Islet precursor cell (in vitro differentiated cells): ENCODE results near the gene PPP6R3.
"Not testable (repeated sequence)": the region's sequence is repeated elsewhere in the genome, so short reads cannot be mapped to it uniquely, and the experiment has no call there.

ENCODE experiments used
- DNase-seq: peaks from one replicate; pipeline ENCODE4 v3.0.0-alpha.2; 2018

The PPP6R3 gene, protein sequence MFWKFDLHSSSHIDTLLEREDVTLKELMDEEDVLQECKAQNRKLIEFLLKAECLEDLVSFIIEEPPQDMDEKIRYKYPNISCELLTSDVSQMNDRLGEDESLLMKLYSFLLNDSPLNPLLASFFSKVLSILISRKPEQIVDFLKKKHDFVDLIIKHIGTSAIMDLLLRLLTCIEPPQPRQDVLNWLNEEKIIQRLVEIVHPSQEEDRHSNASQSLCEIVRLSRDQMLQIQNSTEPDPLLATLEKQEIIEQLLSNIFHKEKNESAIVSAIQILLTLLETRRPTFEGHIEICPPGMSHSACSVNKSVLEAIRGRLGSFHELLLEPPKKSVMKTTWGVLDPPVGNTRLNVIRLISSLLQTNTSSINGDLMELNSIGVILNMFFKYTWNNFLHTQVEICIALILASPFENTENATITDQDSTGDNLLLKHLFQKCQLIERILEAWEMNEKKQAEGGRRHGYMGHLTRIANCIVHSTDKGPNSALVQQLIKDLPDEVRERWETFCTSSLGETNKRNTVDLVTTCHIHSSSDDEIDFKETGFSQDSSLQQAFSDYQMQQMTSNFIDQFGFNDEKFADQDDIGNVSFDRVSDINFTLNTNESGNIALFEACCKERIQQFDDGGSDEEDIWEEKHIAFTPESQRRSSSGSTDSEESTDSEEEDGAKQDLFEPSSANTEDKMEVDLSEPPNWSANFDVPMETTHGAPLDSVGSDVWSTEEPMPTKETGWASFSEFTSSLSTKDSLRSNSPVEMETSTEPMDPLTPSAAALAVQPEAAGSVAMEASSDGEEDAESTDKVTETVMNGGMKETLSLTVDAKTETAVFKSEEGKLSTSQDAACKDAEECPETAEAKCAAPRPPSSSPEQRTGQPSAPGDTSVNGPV

DNA sequence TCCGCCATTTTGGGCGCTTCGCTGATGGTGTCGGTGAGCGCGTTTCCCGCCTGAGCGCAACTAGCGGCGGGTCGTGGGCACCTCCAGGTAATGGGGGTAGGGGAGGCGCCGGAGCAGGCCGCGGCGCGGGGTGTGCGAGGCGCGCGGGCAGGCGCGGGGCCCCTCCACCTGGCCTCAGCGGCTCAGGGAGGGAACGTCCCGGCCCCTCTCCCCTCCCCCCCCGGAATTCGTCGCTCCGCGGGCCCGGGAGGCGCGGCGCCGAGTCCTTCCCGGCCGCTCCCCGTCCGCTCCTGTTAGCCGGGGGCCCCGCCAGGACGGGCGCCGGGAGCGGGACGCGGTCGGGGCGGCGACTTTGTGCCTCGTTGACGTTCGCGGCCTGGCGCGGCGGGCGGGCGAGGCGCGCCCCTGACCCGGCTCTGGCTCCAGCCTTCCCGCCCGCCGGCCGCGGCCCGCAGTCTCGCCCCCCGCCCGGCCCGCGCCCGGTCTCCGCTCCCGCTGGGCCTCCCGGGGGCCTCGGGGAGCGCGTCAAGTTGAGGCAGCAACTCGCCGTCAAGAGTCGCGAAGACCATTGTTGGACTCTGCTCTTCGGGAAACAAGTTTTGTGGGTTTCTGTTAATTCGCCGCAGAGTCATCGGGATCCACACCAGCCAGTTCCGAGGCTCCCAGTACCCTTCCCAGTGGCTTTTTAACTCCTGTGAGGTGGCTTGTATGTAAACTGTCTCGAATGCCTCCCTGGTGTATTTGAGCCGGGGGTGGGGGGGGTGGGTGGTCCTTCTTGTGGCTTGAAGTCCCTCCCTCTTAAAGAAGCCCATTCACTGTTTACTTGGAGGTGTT, at the start of gene PPP6R3:
PPP6R3 (plus strand) TSS at position 12 of the 834 bp plus-strand sequence. CDS start 76,913 bp downstream, outside the sequence.
- DNase-seq, result no peak

DNA sequence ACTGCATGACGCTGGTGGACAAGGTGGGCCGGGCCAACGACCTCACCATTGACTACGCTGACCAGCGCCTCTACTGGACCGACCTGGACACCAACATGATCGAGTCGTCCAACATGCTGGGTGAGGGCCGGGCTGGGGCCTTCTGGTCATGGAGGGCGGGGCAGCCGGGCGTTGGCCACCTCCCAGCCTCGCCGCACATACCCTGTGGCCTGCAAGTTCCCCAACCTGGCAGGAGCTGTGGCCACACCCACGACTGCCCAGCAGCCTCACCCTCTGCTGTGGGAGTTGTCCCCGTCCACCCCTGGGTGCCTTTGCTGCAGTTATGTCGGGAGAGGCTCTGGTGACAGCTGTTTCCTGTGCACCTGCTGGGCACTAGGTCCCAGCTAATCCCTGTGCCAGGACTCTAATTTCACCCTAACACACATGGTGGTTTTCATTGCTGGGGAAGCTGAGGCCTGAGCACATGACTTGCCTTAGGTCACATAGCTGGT, 49.0 kb upstream of the PPP6R3 start:
- DNase-seq, result no peak

DNA sequence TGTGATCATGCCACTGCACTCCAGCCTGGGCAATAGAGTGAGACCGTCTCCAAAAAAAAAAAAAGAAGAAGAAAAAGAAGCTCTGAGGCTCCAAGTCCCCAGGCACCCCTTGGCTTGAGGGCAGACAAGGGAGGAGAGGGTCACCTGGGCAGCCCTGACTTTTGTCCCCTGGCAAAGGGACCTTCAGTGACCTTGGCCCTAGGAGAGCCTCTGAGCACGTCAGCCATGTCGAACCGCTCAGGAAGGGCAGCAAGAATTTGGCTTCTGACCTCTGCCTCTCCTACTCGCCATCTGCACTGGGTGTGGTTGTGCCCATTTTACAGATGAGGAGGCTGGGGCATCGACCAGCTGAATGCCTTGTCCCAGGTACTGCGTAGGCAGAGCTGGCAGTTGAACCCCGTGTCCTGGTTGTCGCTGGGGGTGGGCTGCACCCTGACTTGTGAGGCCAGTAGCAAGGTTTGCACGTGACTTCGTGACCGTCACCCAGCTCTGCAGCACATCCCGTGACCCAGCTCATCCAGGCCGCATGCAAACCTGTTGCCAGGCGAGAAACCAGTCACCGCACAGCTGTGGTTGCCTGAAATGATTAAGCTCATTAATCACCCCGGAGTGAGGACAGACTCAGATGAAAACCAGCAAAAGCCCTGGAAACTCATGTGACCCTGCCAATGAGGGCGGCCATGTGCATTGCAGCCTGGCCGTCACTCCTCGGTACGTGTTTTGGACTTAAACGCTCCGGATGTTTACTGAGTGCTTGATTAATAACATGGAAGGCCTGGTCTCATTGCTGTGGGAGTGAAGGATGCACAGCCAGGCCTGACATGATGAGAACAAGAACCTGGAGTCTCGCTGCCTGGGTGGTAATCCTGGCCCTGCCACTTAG, 47.7 kb upstream of the PPP6R3 start:
- no peak for DNase-seq

DNA sequence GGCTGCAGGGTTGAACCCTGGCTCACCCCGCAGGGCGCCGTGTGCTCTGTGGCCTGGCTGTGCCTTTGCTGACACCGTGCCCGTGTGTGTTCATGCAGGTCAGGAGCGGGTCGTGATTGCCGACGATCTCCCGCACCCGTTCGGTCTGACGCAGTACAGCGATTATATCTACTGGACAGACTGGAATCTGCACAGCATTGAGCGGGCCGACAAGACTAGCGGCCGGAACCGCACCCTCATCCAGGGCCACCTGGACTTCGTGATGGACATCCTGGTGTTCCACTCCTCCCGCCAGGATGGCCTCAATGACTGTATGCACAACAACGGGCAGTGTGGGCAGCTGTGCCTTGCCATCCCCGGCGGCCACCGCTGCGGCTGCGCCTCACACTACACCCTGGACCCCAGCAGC, 47.0 kb upstream of the PPP6R3 start:
- DNase-seq, result no peak

DNA sequence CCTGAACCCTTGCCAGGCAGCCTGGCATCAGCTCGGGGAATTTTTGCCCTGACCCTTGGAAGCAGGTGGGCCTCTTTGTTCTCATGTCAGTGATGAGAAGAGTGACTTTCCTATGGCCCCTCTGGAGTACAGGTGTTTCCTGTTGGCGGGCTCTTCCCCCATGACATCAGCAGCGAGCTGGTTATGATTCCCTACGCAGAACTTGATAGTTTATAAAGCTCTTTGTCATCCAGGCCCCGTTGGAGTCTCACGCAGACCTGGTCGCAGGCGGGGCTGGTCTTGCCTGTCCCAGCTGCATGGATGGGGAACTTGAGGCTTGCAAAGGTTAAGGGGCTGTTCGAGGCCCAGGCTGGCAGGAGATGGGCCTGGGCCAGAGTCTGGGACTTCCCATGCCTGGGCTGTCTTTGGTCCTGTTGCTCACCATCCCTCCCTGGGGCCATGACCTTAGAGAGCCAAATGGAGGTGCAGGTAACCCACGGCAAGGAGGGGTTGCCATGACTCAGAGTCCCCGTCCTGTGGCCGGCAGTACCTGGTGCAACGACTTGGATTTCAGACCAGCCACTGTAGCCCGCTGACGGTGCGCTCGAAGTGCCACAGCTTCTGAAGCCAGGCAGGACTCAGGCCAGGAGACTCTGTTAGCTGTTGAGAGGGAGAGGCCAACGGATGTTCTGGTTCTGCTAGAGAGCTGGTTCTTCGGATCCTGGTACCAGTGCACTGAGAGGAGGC, 45.9 kb upstream of the PPP6R3 start:
- DNase-seq, result no peak

DNA sequence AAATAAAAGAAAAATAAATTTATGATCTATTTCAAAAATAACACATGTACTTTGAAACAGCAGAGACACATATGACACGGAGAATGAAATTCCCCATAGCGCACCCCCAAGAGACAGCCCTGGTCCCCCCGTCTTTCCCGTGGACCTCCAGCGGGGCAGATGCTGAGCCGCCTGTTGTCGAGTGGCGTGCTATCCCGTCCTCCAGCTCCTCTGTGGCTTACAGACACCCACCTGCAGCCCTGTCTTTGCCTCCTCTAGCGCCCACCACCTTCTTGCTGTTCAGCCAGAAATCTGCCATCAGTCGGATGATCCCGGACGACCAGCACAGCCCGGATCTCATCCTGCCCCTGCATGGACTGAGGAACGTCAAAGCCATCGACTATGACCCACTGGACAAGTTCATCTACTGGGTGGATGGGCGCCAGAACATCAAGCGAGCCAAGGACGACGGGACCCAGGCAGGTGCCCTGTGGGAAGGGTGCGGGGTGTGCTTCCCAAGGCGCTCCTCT, 44.4 kb upstream of the PPP6R3 start:
- DNase-seq, result no peak

DNA sequence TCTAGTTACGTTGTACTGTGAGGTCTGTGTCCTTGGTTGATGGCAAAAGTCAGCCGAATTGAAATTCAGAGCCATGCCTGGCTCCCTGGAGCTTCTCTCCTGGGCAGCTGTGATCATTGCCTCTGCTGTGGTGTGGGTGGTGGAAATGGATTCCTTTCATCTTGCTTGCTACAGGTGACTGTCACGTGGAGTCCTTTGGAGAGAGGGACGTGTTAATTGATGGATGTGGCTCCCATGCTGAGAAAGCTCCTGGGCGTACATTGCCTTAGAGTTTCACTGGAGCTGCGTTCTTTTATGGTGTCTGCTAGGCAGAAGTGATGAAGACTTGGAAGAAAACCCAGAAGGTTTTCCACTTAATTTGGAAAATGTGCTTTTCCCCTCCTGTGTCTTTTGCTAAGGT, 41.9 kb upstream of the PPP6R3 start:
- no peak for DNase-seq

DNA sequence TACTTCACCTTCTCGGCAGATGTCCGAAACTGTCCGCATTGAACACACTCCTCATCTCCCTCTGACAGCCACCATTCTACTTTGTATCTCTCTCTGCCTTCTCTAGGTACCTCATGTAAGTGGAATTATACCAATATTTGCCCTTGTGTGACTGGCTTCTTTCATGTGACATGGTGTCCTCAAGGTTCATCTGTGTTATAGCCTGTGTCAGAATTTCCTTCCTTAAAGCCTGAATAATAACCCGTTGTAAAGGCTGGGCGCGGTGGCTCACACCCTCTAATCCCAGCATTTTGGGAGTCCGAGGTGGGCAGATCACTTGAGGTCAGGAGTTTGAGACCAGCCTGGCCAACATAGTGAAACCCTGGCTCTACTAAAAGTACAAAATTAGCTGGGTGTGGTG, 40.4 kb upstream of the PPP6R3 start:
- no peak for DNase-seq

DNA sequence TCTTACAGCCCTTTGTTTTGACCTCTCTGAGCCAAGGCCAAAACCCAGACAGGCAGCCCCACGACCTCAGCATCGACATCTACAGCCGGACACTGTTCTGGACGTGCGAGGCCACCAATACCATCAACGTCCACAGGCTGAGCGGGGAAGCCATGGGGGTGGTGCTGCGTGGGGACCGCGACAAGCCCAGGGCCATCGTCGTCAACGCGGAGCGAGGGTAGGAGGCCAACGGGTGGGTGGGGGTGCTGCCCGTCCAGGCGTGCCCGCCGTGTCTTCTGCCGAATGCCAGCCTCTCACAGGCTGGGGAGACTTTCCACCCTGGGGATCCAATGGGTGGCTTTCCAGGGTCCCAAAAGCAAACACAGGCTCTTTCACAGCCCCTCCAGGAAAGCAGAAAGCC, 37.1 kb upstream of the PPP6R3 start:
- DNase-seq, result no peak

DNA sequence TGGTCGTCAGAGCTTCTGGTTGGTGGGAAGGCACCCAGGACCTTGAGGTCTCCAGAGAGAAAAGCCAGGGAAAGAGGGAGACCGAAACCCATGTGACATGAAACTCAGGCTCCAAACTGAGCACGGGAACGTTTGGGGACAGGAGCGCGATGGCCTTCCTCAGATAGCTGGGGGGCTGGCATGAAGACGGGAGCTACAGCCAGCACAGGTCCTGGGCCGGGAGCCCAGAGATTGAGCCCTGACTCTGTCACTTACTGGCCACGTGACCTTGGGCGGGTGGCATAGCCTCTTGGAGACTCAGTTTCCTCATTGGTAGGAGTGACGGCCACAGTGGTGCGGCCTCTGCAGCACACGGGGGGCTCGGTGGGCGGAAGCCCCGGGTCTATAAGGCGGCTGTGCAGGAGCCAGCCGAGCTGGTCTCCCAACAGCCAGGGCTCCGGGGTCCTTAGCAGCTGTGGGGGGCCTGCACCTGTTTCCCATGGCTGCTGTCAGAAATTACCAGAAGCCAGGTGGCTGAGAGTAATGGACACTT, 36.4 kb upstream of the PPP6R3 start:
- no peak for DNase-seq

DNA sequence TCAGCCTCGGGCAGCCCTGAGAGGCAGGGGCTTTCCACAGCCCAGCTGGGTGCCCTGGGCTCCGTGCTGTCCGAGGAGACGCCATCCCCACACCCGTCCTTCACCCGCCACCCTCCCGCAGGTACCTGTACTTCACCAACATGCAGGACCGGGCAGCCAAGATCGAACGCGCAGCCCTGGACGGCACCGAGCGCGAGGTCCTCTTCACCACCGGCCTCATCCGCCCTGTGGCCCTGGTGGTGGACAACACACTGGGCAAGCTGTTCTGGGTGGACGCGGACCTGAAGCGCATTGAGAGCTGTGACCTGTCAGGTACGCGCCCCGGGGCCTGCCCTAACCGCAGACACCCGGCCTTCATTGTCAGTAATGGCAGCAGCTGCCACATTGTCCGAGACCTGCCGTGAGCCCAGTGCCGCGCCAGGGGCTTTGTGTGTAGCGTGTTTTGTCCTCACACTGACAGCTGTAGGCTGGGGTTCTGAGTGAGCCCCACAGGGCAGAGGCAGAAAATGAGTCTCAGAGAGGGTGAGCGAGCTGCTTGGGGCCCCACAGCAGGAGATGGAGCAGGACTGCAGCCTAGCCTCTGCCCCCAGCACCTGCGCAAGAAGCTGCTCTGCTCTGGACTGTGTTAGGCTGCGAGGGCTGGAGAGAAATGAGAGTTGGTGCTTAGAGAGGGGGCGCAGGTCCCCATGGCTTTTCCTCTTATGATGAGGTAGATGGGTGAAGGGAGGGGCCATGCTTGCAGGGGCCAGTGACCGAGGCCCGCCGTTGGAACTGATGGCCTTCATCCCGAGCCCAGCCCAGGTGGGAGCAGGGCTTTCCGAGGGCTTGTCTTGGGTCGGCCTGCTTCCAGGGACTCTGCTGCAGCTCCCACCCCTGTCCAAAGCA, 35.3 kb upstream of the PPP6R3 start:
- DNase-seq, result no peak

DNA sequence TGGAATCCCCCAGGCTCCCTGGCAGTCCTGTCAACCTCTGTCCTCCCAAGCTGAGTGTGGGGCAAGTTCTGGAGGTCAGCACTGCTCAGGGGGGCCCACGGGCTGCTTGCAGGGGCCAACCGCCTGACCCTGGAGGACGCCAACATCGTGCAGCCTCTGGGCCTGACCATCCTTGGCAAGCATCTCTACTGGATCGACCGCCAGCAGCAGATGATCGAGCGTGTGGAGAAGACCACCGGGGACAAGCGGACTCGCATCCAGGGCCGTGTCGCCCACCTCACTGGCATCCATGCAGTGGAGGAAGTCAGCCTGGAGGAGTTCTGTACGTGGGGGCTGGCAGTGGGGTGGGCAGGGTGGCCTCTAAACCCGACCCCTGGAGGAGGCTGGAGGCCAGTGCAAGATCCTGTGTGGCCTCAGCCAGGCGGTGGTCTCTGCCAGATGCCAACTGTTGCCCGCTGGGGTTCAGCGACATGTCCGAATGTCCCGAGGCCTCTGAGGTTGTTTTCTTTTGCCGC, 34.6 kb upstream of the PPP6R3 start:
- no peak for DNase-seq

DNA sequence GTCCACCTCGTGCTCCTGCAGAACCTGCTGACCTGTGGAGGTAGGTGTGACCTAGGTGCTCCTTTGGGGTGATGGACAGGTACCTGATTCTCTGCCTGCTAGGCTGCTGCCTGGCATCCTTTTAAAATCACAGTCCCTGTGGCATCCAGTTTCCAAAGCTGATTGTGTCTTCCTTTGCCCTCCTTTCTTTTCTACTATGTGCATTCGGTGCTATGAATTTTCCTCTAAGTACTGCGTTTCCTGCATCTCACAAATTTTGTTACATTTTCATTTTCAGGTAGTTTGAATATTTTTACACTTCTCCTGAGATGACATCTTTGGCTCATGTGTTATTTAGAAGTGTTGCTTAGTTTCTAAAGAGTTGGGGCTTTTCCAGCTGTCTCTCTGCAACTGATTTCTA, 30.9 kb upstream of the PPP6R3 start:
- DNase-seq, result no peak

DNA sequence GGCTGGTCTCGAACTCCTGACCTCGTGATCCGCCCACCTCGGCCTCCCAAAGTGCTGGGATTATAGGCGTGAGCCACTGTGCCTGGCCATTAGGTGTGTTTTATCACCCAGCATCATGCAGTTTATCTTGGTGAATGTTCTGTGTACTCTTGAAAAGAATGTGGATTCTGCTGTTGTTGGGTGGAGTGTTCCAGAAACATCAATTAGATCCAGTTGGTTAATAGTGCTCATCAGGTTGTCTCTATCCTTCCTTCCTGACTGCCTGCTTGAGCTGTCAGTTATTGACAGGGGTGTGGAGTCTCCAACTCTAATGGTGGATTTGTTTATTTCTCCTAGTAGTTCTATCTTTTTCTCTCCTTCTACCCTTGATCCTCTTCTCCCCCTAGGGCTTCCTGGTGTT, 30.2 kb upstream of the PPP6R3 start:
- no peak for DNase-seq

DNA sequence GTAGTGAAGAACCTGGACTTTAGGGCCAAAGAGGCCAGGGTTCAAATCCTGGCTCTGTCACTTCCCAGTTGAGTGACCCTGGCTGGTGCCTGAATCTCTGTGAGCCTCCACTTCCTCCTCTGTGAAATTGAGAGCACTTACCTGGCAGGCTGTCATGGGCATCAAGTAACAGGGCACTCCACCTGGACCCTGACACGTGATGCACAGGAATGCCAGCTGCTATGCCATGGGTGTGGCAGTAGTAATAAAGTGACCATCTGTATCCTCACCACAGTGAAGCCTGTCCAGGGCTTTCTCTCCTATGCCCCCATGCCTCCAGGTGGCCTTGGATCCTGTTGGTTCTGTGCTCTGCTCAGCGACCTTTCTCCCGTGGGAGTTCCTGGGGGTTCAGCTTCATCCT, 29.8 kb upstream of the PPP6R3 start:
- no peak for DNase-seq

DNA sequence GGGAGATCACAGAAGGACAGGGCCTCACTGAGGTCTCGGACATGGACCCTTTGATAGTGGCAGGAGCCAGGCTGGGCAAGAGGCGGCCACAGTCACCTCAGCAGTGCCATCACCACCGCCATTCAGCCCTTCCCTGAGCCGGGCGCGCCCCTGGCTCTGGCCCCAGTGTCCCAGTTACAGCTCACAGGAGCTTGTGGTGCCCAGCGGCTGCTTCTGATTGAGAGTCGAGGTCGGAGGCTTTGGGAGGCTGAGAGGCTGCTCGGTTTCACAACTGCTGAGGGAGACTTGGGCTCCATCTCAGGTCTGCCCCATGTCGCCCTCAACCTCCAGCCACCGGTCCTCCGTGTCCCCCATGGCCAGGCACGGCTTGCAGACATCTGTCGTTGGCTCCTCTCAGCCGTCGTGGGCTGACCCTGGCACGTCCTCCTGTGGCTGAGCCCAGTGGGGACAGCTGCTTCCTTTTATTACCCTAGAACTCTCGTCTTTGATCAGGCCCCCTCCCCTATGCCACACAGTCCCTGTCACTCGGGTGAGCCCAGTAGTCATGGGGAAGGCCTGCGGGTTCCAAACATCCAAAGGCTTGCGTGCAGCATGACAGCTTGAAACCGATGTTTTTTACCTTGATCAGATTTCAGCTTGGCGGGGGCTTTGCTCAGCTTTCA, 28.4 kb upstream of the PPP6R3 start:
- DNase-seq, result no peak

DNA sequence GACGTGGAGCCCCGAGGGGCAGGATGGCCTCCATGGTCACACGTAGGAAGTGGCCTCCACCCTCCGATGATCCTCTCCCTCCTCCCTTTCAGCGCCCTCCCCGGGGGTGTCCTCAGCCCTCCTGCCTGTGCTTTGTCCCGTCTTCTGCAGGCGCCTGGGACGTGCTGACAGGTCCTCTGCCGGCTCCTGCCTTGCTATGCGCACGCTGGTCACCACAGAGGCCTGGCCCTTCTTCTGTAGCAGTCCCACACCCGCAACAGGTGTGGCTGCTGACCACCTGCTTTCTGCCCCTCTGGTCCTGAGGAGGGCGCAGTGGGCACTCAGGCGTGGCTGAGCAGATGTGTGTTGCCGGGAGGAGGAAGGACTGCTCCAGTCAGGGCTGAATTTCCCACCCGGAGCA, 27.7 kb upstream of the PPP6R3 start:
- no peak for DNase-seq

DNA sequence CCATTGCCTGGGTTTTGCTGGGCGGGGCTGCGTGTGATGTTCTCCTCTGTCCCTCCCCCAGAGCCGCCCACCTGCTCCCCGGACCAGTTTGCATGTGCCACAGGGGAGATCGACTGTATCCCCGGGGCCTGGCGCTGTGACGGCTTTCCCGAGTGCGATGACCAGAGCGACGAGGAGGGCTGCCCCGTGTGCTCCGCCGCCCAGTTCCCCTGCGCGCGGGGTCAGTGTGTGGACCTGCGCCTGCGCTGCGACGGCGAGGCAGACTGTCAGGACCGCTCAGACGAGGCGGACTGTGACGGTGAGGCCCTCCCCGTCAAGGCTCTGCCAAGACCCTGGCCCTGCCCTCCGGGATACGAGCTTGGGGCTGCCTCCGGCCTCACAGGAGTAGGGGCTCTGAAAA, 27.0 kb upstream of the PPP6R3 start:
- DNase-seq, result no peak

DNA sequence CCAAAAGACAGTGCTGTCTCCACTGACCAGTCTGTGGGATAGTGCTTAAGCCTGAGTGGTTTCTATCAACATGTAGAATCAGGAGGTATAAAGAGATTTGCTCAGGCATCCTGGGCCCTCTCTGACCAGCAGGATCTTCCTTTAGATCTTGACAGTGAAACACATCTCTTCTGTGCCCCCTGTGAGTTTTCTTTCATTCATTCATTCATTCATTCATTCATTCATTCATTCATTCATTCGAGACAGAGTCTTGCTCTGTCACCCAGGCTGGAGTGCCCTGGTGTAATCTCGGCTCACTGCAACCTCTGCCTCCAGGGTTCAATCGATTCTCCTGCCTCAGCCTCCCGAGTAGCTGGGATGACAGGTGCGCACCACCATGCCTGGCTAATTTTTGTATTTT, 26.4 kb upstream of the PPP6R3 start:
- not testable (repeated sequence) for DNase-seq
